SK-N-MC (cell line): ENCODE results near the gene SLC25A41.

Experiments
- EZH2 ChIP-seq: fragments of 200-600 bp; sonication (generic); IDR thresholded peaks from one replicate; pipeline ENCODE4 v1.6.1; 2017; ENCODE audit warnings: antibody characterized with exemption
- POLR2AphosphoS5 ChIP-seq: IDR thresholded peaks from 2 replicates; pipeline ENCODE4 v1.6.1; 2012; ENCODE audit warnings: mild to moderate bottlenecking, low read depth, low read length, borderline replicate concordance

DNA sequence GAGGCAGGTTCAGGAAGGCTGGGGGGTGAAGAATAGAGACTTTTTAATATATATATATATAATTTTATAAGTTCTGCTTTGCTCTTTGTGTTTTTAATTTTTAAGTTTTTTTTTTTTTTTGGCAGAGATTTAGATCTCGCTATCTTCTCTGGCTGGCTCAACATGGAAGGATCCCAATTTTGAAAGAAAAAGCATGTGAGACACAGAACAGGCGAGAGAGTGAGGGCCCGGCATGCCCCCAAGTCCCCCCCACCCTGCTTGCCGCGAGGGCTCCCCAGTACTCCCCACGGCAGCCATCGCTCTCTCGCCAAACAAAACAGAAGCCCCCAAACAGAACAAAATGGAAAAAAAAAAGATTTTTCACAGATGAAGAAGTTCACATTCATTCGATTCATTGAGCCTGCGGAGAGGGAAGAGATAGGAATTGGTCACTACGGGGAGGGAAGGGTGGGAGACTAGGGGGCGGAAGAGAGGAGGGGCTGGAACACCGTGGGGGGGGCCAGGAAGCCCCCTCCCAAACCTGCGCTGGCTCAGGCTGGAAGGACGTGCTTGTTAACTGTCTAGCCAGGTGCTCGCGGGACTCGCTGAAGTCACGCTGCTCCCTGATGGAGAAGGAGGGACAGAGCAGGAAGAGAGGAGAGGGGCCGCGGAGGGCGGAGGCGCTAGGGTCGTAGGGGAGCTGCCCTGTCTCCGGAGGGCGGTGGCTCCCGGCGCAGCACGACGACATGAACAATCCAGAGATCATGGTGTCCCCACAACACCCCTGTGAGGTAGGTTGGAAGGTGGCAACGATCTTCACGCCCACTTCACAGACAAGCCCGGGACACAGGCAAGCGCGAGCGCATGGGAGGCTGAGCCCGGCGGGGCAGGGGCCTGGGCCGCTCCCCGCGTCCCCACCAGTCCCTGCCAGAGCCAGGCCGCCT is 19.6 kb downstream of the SLC25A41 start:
- no peak for TF ChIP-seq POLR2AphosphoS5
- TF ChIP-seq EZH2, result no peak
